GM12892 (cell line): ENCODE measurements around the gene SPACA7.

ENCODE experiments used
- DNase-seq: peaks from one replicate; pipeline ENCODE4 v3.0.0; 2011; ENCODE audit not compliant: insufficient read length
- FAIRE-seq: peaks from 2 replicates; lab custom pipeline; 2011; peaks lifted over from hg19 to GRCh38; lab: Jason Lieb, UNC
- POLR2A ChIP-seq: IDR thresholded peaks from 2 replicates; pipeline ENCODE4 v1.6.1; 2011; ENCODE audit warnings: low read depth, low read length, control low read depth
- POLR2AphosphoS5 ChIP-seq: IDR thresholded peaks from 2 replicates; pipeline ENCODE4 v1.6.1; 2011; ENCODE audit warnings: low read depth, low read length, control low read depth
- TAF1 ChIP-seq: IDR thresholded peaks from 2 replicates; pipeline ENCODE4 v1.6.1; 2011; ENCODE audit warnings: low read depth, mild to moderate bottlenecking, control low read depth, low read length, borderline replicate concordance

The SPACA7 gene

DNA sequence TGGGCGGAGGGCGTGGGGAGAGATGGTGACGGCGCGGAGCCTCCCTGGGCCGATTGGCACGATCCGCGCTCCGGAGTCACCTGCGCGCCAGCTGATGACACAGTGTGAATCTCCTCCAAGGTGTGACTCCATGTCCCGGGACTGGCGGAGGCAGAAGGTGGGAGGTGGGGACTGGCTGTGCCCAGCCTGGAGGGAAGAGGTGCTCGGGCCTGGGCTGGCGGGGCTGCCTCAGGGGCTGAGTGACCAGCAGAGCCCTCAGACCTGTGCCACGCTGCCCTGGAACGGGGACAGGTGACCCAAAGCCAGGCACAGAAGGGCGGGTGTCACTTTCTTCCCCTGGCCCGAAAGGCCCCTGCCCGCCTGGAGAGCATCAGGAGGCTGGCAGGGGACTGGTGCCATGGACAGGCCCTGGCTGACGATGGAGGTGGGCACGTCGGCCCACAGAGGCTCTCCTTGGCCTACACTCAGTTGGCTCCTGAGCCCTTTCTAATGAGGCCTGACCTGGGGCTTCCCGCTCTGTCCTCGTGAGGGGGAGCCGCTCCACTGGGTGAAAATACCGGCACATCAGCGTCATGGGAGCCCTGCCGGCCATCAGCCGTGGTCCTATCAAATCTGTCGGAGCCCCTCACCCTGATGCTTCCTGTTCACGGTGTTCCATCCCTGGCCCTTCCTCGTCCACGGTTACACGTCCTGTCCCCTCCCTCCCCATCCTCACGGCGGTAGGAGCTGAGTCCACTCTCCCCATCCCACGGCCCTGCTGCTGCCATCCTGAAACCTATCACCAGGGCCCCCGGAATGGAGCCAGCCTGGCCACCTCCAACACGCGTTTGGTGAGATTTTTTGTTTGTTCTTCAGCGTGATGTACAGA, 75.6 kb downstream of the SPACA7 start:
- no peak for DNase-seq
- no peak for FAIRE-seq
- TF ChIP-seq POLR2A (no peak), TAF1 (no peak), POLR2AphosphoS5 (no peak)

DNA sequence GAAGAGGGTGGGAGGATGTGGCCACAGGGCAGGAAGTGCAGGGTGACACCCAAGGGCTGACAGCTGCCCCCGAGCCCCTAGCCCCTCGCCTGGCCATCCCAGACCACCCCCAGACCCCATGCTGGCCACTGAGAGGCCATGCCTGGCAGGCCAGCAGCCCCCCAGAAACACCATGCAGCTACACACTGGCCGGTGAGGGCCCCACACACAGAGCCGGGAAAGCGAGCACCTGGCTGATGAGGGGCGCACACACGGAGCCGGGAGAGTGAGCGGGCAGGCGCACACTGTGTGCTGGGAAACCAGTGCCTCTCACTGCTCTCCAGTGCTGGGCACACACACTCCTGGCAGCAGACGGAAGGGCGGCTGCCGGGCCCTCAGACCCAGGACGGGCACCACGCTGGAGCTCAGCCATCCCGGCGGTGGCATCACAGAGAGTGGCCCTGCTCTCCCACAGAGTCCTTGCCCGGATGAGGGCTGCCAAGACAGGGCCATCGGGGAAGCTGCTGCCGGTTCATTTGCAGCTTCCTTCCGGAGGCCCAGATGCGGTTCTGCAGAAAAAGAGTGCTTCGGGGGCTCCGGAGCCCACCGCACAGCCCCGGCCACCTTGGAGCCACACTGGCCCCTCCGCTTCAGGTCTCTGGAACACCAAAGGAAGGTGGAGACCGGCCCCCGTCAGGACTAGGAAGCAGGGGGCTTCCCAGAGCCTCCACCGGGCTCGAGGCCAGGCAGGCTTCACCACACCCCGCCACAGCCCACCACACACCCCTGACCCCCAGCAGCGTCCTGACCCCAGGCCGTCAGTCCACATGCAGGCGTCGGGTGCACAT, 76.4 kb downstream of the SPACA7 start:
- FAIRE-seq (no peak), DNase-seq (no peak)
- TF ChIP-seq TAF1: no peak
- TF ChIP-seq POLR2A: no peak
- no peak for TF ChIP-seq POLR2AphosphoS5

DNA sequence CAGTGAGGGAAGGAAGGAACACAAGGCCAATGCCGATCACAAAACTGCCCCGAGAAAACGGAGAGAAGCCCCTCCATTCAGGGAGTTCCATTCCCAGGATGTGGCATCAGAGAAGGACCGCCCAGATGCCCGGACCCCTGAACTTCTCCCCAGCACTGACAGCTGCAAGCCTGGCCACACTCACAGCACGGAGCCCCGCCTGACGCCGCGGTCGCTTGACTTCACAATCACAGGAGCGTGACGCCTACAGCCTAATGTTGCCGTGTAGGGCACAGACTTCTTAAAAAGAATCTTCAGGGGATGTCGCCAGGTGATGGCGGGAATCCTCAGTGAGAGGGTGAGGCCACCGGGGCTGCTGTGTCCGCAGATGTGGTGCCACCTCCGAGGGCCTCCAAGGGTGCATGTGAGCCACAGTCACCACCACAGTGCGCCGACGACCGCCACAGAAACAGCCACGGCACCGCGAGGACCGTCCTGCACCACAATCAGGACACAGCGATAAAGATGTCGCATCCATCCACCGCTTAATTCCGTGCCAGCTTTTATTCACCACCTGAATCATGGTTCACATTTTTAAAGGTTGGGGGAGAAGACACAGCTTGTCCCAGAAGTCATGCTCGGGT, 77.2 kb downstream of the SPACA7 start:
- DNase-seq (no peak), FAIRE-seq (no peak)
- no peak for TF ChIP-seq TAF1
- no peak for TF ChIP-seq POLR2AphosphoS5
- TF ChIP-seq POLR2A: no peak

- no peak for FAIRE-seq
- DNase-seq: no peak
- TF ChIP-seq POLR2A: no peak
- TF ChIP-seq TAF1: no peak
- no peak for TF ChIP-seq POLR2AphosphoS5
Measured at GRCh38 chr13:112453874-112454647, 77.9 kb downstream of the SPACA7 start.

DNA sequence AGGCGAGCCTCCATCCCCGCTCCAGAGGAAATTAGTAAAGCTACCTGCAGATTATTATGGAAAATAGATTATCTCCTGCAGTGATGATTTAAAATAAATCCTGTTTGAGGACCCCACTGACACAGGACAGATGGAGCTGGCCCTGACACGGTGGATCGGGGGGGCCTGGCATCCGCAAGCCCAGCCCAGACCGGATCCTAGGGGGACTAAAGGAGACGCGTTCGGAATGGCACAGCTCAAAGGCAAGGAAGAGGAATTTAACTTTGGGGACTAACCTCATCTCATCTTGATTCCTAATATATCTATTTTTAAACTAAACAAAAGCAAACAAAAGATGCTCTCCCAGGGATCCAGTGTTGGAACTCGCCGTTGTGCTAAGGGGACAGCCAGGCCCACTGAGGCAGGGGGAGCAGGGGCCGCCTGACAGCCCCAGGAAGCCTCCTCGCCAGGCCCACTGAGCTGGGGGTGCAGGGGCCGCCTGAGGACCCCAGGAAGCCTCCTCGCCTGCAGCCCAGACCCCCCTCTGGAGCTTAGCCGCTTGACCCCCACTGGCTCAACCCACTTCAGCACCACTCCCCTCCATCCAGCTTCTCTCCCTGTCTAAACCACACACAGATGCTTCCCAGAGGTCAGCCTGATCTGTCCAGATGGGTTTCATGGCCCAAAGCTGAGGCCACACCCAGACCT, 78.6 kb downstream of the SPACA7 start:
- FAIRE-seq (no peak), DNase-seq (no peak)
- TF ChIP-seq POLR2AphosphoS5 (no peak), TAF1 (no peak), POLR2A (no peak)

GRCh38 chr13:112455476-112456059, 79.4 kb downstream of the SPACA7 start:
- TF ChIP-seq POLR2A: no peak
- DNase-seq (no peak), FAIRE-seq (no peak)

DNA sequence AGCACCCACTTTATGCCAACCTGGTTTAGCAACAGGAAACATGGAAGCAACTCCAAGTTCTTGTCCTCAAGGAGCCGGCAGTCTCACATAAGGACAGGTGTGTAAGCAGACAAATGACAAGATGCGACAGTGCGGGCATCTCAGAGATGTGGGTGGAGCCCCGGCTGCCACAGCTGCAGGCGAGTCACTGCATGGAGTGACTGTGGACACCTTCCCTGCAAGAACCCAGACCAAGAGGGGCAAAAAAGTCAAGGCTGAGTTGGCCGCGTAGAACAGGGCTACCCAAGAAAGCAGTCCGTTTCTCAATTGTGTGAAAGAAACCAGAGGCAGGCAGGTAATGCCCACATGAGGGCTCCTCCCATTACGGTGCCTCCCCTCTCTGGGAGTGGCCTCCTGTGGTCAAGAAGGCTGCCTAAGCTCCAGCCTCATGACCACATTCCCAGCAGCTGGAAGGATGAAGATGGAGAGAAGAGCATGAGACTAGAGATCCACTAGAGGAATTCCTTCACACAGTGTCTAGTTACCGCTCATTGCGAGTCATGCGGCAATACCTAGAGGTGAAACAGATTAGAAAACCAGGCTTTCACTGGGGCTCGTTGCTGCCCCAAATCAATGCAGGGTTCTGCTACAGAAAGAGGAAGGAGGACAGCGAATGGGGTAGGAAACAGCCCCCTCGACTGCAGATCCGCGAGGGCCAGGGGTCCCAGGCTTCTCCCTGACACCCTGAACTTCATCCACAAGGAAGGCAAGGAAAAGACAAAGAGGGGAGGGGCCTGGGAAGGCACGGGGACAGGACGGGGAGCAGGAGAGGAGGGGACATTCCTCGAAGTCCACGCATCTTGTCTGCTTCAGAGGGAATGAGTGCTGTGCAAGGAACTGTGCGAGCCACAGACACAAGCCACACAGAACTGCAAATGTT, 80.2 kb downstream of the SPACA7 start:
- DNase-seq (no peak), FAIRE-seq (no peak)
- TF ChIP-seq POLR2A: no peak
- no peak for TF ChIP-seq TAF1
- no peak for TF ChIP-seq POLR2AphosphoS5

DNA sequence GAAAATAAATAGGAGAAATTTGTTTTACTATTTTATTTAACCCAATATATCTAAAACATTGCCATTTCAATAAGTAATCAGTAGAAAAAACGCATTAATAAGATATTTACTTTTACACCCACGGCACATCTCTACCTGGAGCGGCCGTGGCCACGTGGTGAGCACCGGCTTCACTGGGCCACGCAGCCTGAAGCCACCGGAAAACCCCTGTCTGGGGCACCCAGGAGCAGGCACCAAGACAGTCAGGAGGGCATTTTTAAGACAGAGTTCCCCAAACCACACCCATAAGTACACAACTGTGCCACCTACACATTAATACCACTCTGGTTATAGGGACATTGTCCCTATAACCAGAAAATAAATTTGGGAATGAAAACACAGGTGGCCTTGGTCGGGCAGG, 80.9 kb downstream of the SPACA7 start:
- DNase-seq: no peak
- FAIRE-seq: no peak
- TF ChIP-seq POLR2A: no peak
- TF ChIP-seq TAF1: no peak
- TF ChIP-seq POLR2AphosphoS5: no peak

DNA sequence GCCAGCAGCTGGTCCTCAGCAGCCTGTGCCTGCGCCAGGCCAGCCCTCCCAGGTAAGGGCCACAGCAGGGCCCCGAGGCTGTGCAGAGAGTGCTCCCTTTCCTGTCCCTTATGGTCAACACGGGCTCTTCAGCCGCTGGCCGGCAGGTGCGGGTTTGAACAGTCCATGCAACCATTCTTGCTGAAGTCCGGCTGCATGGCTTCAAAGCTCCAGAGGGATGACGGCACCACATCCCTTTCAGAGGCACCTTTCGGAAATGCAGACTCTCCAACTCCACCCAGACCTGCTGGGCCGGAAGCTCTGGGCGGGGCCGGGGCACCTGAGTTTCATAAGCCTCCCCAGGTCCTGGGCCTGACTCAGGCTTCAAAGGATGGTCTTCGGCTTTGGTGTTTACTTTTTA, 81.3 kb downstream of the SPACA7 start:
- TF ChIP-seq TAF1 (no peak), POLR2AphosphoS5 (no peak), POLR2A (no peak)
- no peak for FAIRE-seq
- DNase-seq: no peak

DNA sequence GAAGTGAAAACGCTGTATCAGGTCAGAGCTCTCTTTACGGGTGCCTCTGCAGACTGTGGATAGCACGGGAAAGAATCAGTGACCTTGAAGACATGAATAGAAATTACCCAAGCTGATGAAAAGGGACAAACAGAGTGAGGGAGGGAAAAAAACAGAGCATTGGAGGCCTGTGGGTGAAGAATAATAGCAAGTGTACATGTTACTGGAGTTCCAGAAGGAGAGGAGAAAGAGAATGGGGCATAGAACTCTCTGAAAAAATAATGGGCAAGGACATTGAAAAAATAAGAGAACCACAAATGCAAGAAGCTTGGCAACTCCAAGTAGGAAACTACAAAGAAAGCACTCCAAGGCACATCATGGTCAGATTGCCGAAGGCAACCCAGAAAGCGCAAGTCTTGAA, 86.3 kb downstream of the SPACA7 start:
- FAIRE-seq (no peak), DNase-seq (no peak)
- no peak for TF ChIP-seq POLR2AphosphoS5
- no peak for TF ChIP-seq TAF1
- no peak for TF ChIP-seq POLR2A
